Heart right ventricle (tissue), 16 donors: ENCODE measurements around the gene ACOT13. TPM values are rescaled to one million over a fixed set of nuclear protein-coding genes. Genes with fewer than 3 reads are reported as not detected.
"Not testable (repeated sequence)": the region's sequence is repeated elsewhere in the genome, so short reads cannot be mapped to it uniquely, and the experiment has no call there.

Experiments
- ATAC-seq, 8 donors: fragments of 200-7000 bp; cut with Tn5 transposase; one replicate each; pipeline ENCODE4 v1.9.1; 2020; ENCODE audit warnings: mild to moderate bottlenecking in 8 of 8, moderate library complexity in 8 of 8, moderate number of reproducible peaks in 1 of 8
- DNase-seq, 2 donors: peaks; one replicate each; pipeline ENCODE4 v3.0.0-alpha.2; 2020
- H3K27ac ChIP-seq, 10 donors: fragments of 200-600 bp; sonication (generic) in 2 of 10; one replicate each; pipeline versions ENCODE4 v1.5.0 to v1.8.0; 2020 to 2022; ENCODE audit warnings: mild to moderate bottlenecking in 3 of 10
- H3K27me3 ChIP-seq, 7 donors: fragments of 200-600 bp; one replicate each; pipeline ENCODE4 v1.8.0; 2021 to 2022; ENCODE audit warnings: mild to moderate bottlenecking in 2 of 7
- H3K36me3 ChIP-seq, 9 donors: fragments of 200-600 bp; sonication (generic) in 1 of 9; one replicate each; pipeline versions ENCODE4 v1.5.0 to v1.8.0; 2020 to 2022; ENCODE audit warnings: mild to moderate bottlenecking in 2 of 9
- H3K4me1 ChIP-seq, 9 donors: fragments of 200-600 bp; sonication (generic) in 1 of 9; one replicate each; pipeline versions ENCODE4 v1.5.0 to v1.8.0; 2020 to 2022; ENCODE audit warnings: mild to moderate bottlenecking in 4 of 9
- H3K4me3 ChIP-seq, 10 donors: fragments of 200-600 bp; sonication (generic) in 2 of 10; one replicate each; pipeline versions ENCODE4 v1.5.0 to v1.8.0; 2020 to 2022; ENCODE audit warnings: mild to moderate bottlenecking in 7 of 10, moderate library complexity in 2 of 10
- H3K9me3 ChIP-seq, 11 donors: fragments of 200-600 bp in 10 of 11; sonication (generic) in 2 of 11; one replicate each; pipeline versions ENCODE4 v1.5.0 to v1.8.0; 2013 to 2022; ENCODE audit warnings: mild to moderate bottlenecking in 2 of 11, control low read depth in 1 of 11, moderate library complexity in 1 of 11
- CTCF ChIP-seq, 9 donors: fragments of 200-600 bp; sonication (generic) in 2 of 9; IDR thresholded peaks; one replicate each; pipeline versions ENCODE4 v1.5.0 to v1.8.0; 2021 to 2022; ENCODE audit warnings: antibody characterized with exemption in 9 of 9, mild to moderate bottlenecking in 5 of 9, moderate library complexity in 1 of 9
- WGBS, 2 donors: extraction: QIAGEN DNeasy Blood & Tissue Kit; methylation state at CpG; one replicate each; pipeline ENCODE4 v1.1.7; 2013; ENCODE audit warnings: inconsistent platforms in 1 of 2; 5-methylcytosine and 5-hydroxymethylcytosine counted together
- intact Hi-C, 10 donors: fragments of 100-400 bp; cut with DNase I; formaldehyde crosslinking; loops; one replicate each; pipeline versions ENCODE4 v1.11.1 to v1.14.2; 2022
- polyA plus RNA-seq, 2 donors: library from polyadenylated mRNA; stranded (reverse); fragments of 200-250 nt; gene quantifications; one replicate each; pipeline ENCODE4 v1.2.3, GENCODE V29; 2013
- total RNA-seq, 10 donors: library from RNA; stranded (reverse); fragmentation: NEBNext Ultra II Directional in 3 of 10; extraction: Animal tissue kit (Norgen Biotek cat#: 25700) in 3 of 10; gene quantifications; one replicate each; pipeline versions ENCODE4 v1.2.1 to v1.2.4, GENCODE V29; 2021 to 2023
- donor health status: Arrhythmogenic right ventricular cardiomyopathy.
- donor health status: ischemic (EF 13 %, LVEDD 7.1; RV severe dilation, severe dysfunction).
- donor health status: healthy with polysubstance abuse.
- donor health status: DM: no; HTN: yes; CAD: no.
- donor health status: DM: no; HTN: no; CAD: no.
- donor health status: ischemic (EF 25% LVEDD 6.9; RV normal size, moderate dysfunction).
- donor health status: ischemic (EF 25% LVEDD 5.7; RV mildly dilated, moderate dysfunction).
- donor health status: healthy.
- donor health status: DM: yes; HTN: yes; CAD: no.
- donor health status: Ischemic cardiomyopathy.
- donor health status: ischemic (EF 35%, LVEDD 5.7; RV mildly dilated, moderate dysfunction).
- donor health status: nonischemic (EF 11% LVEDD 7.7; RV severe dilation, severe dysfunction).
- donor health status: DM: yes; HTN: yes; CAD: no.
- donor health status: PGD.
- donor health status: ischemic (EF 29% LVEDD 5.4; RV normal size, mild dysfunction).
- donor health status: nonischemic (EF 23%, LVEDD 6.1; RV moderate dilation, normal function).

The ACOT13 gene
- total and polyA plus RNA-seq, 12 donors: 38.2 to 241 (median 56.1) TPM

- ATAC-seq: peak; percentile 93 to 97 (median 96)
- Histone ChIP-seq H3K4me1 (peaks cover 6 to 44% (median 33%) of the 10 kb centered on the region in 9 donors), H3K27me3 (no peaks in the 10 kb centered on the region), H3K36me3 (peaks cover 0 to 31% (median under 1%) of the 10 kb centered on the region in 9 donors), H3K9me3 (no peaks in the 10 kb centered on the region), H3K27ac (peak overlapping the region; percentile 97 to 100 (median 99)), H3K4me3 (peak overlapping the region; percentile 70 to 98 (median 86))
- peak; percentile 100 for DNase-seq
- no peak for TF ChIP-seq CTCF (IDR thresholded peaks at IDR 0.05)
- intact Hi-C loops: loop anchor here in 6 of 10 donors (1.0 to 10.0 kb wide), 9 partner anchors 51 to 1304 kb away; partner anchors contain the start of genes GMNN (in 5 of the 6), TDP2 (in 3 of the 6) and ACOT13 (in 2 of the 6)
- 0% methylated on average over 60 of the region's 60 CpGs for WGBS, 2 donors
These were observed 54.0 kb downstream of the ACOT13 start for GRCh38 chr6:24720604-24721460.

GRCh38 chr6:24721461-24722215, 54.8 kb downstream of the ACOT13 start:
- peak overlapping the region; percentile 97 to 100 (median 99) for H3K27ac ChIP-seq
- H3K36me3 ChIP-seq: peaks cover 0 to 23% (median 0%) of the 10 kb centered on the region in 9 donors
- peaks cover 0 to 36% (median 25%) of the 10 kb centered on the region in 9 donors for H3K4me1 ChIP-seq
- peak; percentile 58 to 82 (median 72) for ATAC-seq
- no peaks in the 10 kb centered on the region for H3K27me3 ChIP-seq
- TF ChIP-seq CTCF (IDR thresholded peaks at IDR 0.05): no peak
- no peaks in the 10 kb centered on the region for H3K9me3 ChIP-seq
- DNase-seq: peak; percentile 84 to 88
- H3K4me3 ChIP-seq: peak overlapping the region in 9 of 10 donors; percentile 42 to 97 (median 79)
- WGBS, 2 donors: 5 to 6% methylated on average over 26 of the region's 26 CpGs
- intact Hi-C loops: loop anchor here in 6 of 10 donors (1.0 to 10.0 kb wide), 9 partner anchors 51 to 1303 kb away; partner anchors contain the start of genes GMNN (in 5 of the 6), TDP2 (in 3 of the 6) and ACOT13 (in 2 of the 6)

DNA sequence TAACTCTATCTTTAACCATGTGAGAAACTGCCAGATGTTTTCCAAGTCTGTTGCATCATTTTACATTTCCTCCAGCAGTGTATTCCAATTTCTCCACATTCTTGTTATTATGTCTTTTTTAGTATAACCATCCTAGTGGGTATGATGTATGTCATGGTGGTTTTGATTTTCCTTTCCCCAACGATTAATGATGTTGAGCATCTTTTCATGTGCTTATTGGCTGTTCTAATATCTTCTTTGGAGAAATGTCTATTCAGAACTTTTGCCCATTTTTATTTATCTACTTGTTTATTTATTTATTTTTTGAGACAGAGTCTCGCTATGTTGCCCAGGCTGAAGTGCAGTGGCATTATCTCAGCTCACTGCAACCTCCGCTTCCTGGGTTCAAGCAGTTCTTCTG, 56.4 kb downstream of the ACOT13 start:
- Histone ChIP-seq H3K27ac (no peak overlapping the region), H3K36me3 (peaks cover 0 to 6% (median 0%) of the 10 kb centered on the region in 9 donors), H3K4me1 (peaks cover 0 to 20% (median 10%) of the 10 kb centered on the region in 9 donors), H3K4me3 (no peak overlapping the region), H3K27me3 (peaks cover 0 to 6% (median 0%) of the 10 kb centered on the region in 7 donors), H3K9me3 (no peaks in the 10 kb centered on the region)
- WGBS, 2 donors: 94 to 95% methylated on average over 3 of the region's 3 CpGs
- ATAC-seq (no peak), DNase-seq (no peak)
- intact Hi-C loops: loop anchor here in 4 of 10 donors (5.0 to 10.0 kb wide), 4 partner anchors 49 to 1302 kb away; partner anchors contain the start of gene GMNN (in 3 of the 4)
- TF ChIP-seq CTCF (IDR thresholded peaks at IDR 0.05): no peak

DNA sequence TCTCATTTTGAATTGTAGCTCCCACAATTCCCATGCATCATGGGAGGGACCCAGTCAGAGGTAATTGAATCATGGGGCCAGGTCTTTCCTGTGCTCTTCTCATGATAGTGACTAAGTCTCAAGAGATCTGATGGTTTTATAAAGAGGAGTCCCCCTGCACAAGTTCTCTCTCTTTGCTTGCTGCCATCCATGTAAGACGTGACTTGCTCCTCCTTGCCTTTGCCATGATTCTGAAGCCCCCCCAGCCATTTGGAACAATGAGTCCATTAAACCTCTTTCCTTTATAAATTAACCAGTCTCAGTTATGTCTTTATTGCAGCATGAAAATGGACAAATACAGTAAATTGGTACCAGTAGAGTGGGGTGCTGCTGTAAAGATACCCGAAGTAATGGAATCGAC, 63.8 kb downstream of the ACOT13 start:
- DNase-seq, H3K4me1 ChIP-seq, ATAC-seq, H3K27me3 ChIP-seq, intact Hi-C loops, H3K4me3 ChIP-seq, H3K27ac ChIP-seq, H3K36me3 ChIP-seq: not testable (repeated sequence)
- H3K9me3 ChIP-seq: peaks cover 0 to 27% (median 5%) of the 10 kb centered on the region in 11 donors
- whole genome bisulfite sequencing, 2 donors: 94 to 96% methylated on average over 3 of the region's 3 CpGs

GRCh38 chr6:24731456-24732134, 64.7 kb downstream of the ACOT13 start:
- H3K27ac ChIP-seq, H3K36me3 ChIP-seq, H3K4me3 ChIP-seq, H3K4me1 ChIP-seq, ATAC-seq, intact Hi-C loops, DNase-seq, H3K27me3 ChIP-seq: not testable (repeated sequence)
- peaks cover 0 to 27% (median 5%) of the 10 kb centered on the region in 11 donors for H3K9me3 ChIP-seq
- WGBS, 2 donors: 87 to 89% methylated on average over 6 of the region's 6 CpGs
